GM21723 (cell line): ENCODE data around the gene ACTG2.
"Not testable (repeated sequence)": the region's sequence is repeated elsewhere in the genome, so short reads cannot be mapped to it uniquely, and the experiment has no call there.

Source experiments
- ATAC-seq: cut with Tn5 transposase; IDR thresholded peaks from one replicate; pipeline ENCODE4 v1.9.1; 2021; ENCODE audit warnings: mild to moderate bottlenecking, moderate library complexity; ENCODE audit not compliant: unreplicated experiment

The ACTG2 gene

DNA sequence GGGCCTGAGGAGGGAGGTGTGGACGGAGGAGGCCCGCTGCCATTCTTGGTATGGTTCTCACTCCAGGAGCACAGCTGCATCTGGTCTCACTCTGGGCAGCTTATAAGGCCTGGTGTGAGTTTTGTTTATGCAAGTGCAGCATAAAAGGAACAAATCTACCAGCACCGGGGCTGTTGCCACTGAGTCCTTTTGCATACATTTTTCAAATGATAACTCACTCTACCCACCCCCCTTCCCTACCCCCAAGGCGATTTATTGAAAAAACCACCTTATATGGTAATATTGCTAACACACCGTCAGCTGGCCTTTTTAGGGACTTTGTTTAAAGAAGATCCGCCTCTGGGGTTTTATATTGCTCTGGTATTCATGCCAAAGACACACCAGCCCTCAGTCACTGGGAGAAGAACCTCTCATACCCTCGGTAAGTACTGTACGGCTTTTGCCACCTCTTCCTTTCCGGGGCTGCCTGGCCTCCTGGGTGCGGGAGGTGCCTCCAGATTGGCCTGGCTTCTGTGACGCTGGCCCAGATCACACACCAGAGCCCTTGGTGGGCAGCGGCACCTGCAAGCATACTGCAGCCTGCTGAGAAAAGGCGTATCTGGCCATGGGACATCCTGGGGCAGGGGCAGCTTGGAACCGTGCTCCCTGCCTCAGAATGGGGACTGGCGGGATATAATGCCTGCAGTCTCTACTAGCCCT is at the start of gene ACTG2:
ACTG2 (plus strand) TSS at position 378 of the 699 bp plus-strand sequence. CDS start 8,304 bp downstream, outside the sequence.
- no peak for ATAC-seq

DNA sequence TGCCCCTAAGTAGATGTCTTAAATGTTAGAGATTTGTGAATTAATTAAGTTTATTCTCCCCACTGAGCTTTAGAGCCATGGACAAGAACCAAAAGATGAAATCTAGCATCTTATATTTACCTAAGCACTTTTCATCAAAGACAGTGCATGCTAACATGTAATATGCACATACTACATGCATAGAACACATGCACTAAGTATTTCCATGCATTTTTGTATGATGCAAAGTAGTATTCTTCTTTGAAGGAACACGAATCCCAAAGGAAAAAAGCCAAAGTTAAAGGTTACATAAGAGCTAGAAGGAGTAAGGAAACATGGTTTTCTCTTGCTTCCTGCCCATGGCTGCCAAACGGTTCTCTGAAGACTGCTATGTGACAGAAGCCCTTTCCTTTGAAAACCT is 48.7 kb upstream of the ACTG2 start:
- no peak for ATAC-seq

DNA sequence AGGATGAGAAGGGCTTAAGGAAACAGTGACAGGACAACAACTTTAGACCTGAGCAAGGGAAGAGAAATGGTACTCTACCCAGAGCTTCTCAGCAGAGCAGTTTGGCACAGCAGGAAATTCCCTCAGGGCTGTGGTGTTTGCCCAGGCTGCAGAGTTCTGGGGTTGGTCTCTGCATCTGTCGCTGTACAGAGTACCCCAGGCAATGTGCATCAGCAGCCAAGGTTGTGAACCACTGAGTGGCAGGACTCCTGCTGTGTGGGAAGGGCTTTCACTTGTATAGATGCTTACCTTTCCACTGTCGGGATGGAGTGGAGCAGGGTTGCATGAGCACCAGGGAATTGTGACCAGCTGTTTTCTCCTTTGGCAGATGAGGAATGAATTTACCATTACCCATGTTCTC is 42.8 kb upstream of the ACTG2 start:
- ATAC-seq: no peak

DNA sequence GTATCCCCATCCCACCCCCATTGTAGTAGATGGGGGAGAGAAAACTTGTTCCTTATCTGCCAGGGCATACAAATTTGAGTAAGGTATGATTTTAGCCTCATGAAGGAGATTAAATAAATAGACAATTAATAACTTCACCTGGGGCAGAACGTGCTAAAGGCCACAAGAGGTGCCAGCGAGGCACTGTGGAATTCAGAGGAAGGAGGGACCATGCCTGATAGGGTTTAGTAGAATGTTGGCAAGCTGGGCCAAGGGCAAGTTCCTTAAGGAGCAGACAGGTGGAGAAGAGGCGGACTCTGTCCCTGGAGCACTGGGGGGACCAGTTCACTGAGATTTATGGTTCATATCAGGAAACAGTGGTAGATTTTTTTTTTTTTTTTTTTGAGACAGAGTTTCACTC is 41.5 kb upstream of the ACTG2 start:
- ATAC-seq: no peak

DNA sequence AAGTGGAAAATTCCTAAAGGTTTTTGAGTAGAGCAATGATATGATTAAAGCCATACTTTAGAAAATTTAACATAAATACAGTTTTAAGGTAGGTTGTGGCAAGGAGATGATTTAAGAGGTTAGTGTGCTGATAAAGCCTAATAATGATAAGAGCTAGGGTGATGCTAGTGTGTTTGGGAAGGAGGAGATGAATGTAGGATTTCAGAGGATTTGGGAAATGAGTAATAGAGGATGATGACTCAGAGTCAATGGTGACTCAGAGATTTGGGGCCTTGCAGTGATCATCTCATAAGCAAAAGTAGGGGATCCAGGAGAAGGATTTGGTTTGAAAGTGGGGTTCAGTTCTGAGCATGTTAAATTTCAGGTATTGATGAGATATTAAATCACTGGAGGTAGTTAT is 40.8 kb upstream of the ACTG2 start:
- no peak for ATAC-seq

DNA sequence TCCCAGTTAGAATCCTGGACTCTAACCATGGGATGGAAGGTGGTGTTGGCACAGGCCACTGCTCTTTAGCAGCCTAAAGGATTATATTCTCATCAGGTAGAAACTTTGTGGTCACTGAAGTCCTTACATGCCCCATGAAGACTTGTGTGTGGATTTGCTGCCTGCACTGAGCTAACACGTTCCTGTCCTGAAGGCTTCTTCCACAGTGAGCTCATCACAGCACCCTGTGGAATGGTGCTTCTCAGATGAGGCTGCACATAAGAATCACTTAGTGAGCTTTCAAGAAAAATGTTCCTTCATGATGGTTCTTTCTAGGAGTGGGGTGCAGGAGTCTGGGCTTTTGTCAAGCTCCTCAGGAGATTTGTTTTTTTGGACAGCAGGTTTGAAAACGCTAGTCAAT is 37.3 kb upstream of the ACTG2 start:
- ATAC-seq: no peak

DNA sequence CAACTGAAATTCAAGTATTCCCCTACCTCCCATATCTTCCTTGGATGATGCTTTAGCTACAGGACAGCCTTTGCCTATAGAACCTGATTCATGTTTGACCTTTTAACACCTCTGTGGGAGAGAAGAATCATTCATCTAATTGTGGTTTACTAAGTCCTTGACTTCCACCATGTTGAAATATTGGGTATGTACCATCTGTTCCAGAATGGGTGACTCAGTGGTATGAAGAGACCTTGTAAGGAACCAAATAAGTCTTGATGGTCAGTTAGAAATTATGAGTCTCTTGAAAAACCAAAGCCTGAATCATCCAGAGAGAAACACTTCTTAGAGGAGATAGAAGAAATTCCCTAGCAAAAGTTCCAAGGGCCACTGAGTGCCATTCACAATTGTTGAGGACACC is 36.6 kb upstream of the ACTG2 start:
- no peak for ATAC-seq

DNA sequence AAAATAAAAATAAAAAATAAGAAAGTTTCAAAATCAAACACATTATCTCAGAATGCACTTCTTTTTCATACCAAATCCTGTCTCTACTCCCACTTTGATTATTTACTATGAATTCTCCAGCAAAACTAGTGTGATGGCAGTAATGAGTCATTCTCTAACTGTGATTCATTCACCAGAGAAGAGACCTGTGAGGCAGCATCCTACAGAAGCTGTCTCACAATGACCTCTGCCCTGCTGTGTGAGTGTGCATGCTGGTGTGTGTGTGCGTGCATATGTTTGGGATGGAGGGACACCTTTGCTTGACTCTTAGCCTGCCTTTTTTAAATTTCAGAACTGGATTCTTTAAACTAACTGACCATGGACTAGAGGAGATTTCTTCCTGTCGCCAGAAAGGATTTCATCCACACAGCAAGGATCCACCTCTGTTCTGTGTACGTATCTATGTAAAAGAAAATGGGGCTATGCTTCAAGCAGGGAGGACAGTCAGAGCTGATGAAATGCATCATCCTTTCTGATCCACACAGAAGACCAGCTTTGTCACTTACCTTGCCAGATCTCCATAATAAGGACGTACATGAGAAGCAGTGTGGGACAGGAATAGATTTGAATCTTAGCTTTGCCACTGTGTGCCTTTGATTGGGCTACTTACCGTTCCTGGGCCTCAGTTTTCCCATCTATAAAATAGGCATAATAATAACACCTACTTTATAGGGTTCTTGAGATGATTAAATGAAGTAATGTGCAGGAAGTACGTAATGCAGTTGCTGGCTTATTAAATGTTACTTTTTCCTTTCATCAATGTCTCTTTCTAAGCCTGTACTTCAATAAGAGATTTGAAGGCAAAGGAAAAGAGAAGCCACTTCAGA is 32.9 kb upstream of the ACTG2 start:
- no peak for ATAC-seq

DNA sequence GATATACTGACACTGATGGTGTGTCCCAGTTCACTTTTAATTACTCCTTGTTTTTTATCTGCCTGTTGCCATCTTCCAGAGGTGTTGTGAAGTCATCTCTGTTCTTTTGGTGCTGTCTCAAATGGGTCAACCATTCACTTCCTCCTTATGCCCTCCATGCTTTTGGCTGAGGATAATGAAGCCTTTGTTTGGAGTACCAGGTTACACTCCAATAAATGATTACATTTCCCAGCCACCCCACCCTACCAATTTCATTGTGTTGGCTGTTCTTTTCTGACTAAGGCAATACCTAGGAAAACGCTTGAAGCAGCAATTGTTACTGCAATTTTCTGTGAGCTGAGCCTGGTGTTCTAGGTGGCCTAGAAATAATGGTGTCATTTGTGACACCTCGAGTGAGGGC is 29.8 kb upstream of the ACTG2 start:
- ATAC-seq: no peak

DNA sequence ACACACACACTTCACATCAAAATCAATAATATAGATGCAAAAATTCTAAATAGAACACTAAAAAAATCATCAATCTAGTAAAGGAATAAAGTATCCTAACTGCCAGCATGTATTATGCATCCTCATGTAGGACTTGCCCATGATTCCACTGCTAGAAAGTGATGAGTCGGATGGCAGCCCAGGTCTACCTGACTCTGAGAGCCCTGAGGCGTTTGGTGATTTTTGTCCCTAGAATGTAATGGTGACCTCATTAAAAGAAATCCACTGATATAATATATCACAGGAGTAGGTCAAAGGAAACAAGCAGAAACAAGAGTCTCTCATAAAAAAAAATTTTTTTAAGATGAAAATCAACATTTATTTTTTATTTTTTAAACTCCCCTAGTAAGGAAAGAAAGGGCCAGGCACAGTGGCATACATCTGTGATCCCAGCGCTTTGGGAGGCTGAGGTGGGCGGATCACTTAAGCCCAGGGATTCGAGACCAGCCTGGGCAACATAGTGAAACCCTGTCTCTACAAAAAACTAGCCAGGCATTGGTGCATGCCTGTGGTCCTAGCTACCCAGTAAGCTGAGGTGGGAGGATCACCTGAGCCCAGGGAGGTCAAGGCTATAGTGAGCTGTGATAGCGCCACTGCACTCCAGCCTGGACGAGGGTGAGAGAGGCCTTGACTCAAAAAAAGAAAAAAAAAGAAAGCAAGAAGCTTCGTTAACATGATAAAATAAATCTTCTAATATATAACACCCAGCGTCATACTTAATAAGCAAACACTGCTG is 24.4 kb upstream of the ACTG2 start:
- no peak for ATAC-seq

DNA sequence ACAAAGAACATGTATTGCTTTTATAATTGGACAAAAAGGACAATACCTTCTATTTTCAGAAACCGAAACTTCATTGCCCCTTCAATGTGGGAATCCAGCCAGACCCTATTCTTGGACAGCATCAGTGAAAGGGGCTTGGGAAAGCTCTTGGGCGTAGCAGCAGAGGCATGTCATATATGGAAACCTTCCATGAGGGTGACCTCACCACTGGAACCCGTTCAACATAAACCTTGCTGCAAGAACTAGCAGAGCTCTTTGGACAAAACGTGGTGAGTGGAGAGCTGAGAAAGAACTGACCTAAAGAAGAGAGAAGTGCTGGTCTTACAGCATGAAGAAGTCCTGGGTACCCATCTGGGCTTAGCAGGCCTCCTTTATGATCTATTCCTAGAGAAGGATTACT is 22.7 kb upstream of the ACTG2 start:
- no peak for ATAC-seq

DNA sequence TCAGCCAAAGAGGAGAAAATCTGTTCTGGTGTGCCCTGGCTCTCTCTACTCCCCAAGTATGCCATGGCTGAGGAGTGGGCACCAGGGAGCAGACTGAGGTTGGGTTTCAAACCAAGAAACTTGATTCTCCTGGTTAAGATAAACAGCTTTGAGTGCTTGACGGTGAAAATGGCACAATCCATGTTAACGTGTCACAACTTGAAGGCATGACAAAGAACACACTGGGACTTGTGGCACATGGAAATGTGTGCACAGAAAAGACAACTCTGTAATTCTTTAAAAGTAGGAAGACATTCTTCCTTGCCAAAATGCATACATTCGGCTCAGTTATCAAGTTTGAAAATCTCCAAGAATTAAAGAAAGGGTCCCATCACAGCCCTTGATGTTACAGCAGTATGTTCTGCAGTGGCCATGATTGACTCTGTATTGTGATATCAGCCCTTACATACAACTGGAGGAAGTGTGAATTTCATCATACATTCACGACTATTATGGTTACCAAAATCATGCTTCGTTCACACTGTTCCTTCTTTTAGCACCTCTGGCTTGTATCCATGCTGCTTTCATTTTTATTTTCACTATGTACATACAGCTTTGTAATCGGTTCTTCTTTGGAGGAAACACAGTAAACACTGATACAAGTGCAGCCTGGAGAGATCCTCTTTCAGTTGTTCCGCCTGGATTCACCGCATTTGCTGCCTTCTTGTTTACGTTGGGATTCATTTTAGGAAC is 15.6 kb upstream of the ACTG2 start:
- no peak for ATAC-seq

DNA sequence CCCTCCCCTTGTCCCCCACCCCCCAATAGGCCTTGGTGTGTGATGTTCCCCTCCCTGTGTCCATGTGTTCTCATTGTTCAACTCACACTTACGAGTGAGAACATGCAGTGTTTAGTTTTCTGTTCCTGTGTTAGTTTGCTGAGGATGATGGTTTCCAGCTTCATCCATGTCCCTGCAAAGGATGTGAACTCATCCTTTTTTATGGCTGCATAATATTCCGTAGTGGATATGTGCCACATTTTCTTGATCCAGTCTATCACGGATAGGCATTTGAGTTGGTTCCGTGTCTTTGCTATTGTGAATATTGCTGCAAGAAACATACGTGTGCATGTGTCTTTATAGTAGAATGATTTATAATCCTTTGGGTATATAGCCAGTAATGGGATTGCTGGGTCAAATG is 14.8 kb upstream of the ACTG2 start:
- ATAC-seq: not testable (repeated sequence)

DNA sequence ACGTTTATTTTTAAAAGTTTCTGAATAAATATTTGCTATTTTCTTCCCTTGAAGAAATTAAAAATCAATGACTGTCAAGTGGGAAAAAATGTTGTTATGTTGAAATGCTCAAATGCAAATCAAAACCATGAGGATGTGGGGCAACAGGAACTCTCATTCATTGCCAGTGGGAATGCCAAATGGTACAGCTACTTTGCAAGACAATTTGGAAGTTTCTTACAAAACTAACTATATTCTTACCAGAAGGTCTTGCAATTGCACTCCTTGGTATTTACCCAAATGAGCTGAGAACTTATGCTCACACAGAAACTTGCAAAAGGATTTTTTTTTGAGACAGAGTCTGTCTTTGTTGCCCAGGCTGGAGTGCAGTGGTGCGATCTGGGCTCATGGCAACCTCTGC is 7.4 kb upstream of the ACTG2 start:
- no peak for ATAC-seq

DNA sequence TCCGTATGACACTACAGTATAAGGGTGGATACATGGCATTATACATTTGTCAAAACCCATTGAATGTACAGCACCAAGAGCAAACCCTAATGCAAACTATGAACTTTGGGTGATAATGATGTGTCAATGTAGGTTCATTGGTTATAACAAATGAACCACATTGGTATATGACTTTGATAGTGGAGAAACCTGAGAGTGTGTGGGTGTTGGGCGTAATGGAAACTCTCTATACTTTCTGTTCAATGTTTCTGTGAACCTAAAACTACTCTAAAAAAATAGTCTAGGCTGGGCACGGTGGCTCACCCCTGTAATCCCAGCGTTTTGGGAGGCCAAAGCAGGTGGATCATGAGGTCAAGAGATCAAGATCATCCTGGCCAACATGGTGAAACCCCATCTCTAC is 6.5 kb upstream of the ACTG2 start:
- no peak for ATAC-seq

DNA sequence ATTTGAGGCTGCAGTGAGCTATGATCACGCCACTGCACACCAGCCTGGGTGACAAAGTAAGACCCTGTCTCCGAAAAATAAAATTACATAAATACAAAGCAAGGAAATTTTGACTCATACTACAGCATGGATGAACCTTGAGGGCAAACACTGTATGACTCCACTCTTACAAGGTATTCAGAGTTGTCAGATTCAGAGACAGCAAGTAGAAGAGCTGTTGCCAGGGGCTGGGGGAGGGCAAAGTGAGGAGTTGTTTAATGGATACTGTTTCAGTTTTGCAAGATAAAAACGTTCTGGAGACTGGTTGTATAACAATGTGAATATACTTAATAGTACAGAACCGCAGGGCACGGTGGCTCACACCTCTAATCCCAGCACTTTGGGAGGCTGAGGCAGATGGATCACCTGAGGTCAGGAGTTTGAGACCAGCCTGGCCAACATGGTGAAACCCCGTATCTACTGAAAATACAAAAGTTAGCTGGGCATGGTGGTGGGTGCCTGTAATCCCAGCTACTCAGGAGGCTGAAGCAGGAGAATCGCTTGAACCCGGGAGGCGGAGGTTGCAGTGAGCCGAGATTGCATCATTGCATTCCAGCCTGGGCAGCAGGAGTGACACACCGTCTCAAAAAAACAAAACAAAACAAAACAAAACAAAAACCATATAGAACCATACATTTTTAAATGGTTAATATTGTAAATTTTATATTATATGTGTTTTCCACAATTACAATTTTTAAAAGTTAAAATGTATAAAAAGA is 5.0 kb upstream of the ACTG2 start:
- ATAC-seq: not testable (repeated sequence)

DNA sequence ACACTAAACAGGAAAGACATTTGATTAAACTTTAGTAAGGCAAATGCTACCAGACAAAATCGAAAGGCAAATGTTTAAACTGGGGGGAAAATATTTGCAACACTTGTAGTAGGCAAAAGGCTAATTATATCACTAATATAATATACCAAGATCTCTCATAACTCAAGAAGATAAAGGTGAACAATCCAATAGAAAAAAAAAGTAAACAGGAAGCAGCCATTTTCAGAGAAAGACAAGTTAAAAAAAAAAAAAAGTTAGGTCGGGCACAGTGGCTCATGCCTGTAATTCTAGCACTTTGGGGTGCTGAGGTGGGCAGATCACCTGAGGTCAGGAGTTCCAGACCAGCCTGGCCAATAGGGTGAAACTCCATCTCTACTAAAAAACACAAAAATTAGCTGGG is 4.4 kb upstream of the ACTG2 start:
- ATAC-seq: no peak

DNA sequence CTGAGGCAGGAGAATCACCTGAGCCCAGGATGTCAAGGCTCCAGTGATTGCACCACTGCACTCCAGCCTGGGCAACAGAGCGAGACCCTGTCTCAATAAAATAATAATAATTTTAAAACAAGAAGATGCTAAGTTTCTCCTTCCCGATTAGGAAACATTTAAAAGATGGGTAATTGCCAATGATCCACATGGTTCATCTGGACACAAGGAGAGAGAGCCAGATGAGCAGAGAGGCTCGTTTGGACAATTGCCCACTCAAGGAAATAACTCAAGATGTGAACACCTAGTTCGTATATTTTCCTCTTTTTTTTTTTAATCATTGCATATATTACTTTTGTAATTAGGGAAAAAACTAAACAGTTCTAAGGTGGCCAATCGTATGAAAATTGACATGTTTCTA is 3.6 kb upstream of the ACTG2 start:
- ATAC-seq: no peak

DNA sequence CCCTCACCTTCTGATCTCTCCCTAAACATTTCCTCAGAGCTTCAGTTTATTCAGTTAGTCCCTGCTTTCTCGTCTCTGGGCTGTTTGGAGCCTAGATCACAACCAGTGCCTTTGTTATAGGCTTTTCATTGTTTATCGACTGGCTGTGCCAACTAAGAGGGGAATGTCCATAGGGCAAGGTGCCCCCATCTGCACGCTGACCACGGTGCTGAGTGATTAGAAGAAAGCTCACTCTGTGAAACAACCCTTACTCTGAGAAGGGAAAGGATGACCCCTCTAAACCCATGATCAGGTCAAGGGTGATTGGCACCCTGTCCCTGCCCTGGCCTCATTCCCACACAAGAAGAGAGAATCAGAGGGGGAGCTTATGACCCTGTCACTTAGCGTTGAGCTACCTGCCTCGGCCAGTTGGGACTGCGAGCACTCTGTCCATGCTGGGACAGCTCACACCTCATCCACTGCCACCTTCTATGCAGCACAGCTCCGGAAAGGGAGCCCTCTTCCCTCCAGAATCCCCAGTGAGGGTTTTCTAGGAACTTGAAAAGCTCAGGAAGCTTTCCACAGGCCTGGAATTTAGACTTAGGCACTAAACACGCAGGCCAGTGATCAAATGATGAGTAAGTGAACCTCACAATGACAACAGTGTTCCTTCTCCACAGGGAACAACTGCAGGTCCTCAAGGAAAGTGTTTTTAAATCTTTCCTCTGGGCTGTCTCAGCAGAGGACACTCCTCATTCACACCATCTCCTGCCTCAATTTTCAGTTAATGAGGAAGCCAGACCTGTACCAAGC is 2.3 kb upstream of the ACTG2 start:
- no peak for ATAC-seq
